MCF 10A (cell line): ENCODE measurements around the gene MNAT1. TPM values are rescaled to one million over a fixed set of nuclear protein-coding genes. Genes with fewer than 3 reads are reported as not detected.

Experiments
- BruUV-seq: library from RNA; stranded (reverse); fragments of 400-500 nt; replicated peaks from 2 replicates; lab custom pipeline; 2021; lab: Mats Ljungman, UMichigan
- CTCF ChIA-PET: fragments of 300-600 bp; sonication (Branson Sonifier 250); formaldehyde crosslinking; extraction: SDS; loops from one replicate; lab custom pipeline; 2021; ENCODE audit warnings: antibody characterized with exemption, inconsistent platforms; lab: Yijun Ruan, JAX
- POLR2A ChIA-PET: fragments of 300-600, 350-650 bp; sonication (Branson Sonifier 250); formaldehyde crosslinking; extraction: SDS; loops from one replicate; lab custom pipeline; 2020; ENCODE audit warnings: antibody characterized with exemption, inconsistent platforms; lab: Yijun Ruan, JAX
- DNase-seq: peaks from one replicate; pipeline ENCODE4 v3.0.0-alpha.2; 2018; ENCODE audit not compliant: unreplicated experiment
- H3K27ac Mint-ChIP-seq: one replicate; pipeline ENCODE4 v1.8.0; 2022; ENCODE audit warnings: mild to moderate bottlenecking, low read depth, mixed read lengths; ENCODE audit not compliant: unreplicated experiment
- H3K27me3 Mint-ChIP-seq: one replicate; pipeline ENCODE4 v1.8.0; 2022; ENCODE audit warnings: mixed read lengths; ENCODE audit not compliant: insufficient read depth, unreplicated experiment
- H3K36me3 Mint-ChIP-seq: one replicate; pipeline ENCODE4 v1.8.0; 2022; ENCODE audit warnings: mild to moderate bottlenecking, moderate library complexity, mixed read lengths; ENCODE audit not compliant: insufficient read depth, unreplicated experiment
- H3K4me1 Mint-ChIP-seq: one replicate; pipeline ENCODE4 v1.8.0; 2022; ENCODE audit warnings: mixed read lengths; ENCODE audit not compliant: insufficient read depth, unreplicated experiment
- H3K4me3 Mint-ChIP-seq: one replicate; pipeline ENCODE4 v1.8.0; 2022; ENCODE audit warnings: mild to moderate bottlenecking, moderate library complexity, mixed read lengths; ENCODE audit not compliant: unreplicated experiment
- H3K9me3 Mint-ChIP-seq: one replicate; pipeline ENCODE4 v1.8.0; 2022; ENCODE audit warnings: mixed read lengths; ENCODE audit not compliant: unreplicated experiment
- intact Hi-C: fragments of 100-400 bp; cut with micrococcal nuclease; formaldehyde crosslinking; loops from 2 replicates; pipeline ENCODE4 v1.14.1; 2022
- total RNA-seq: library from RNA; stranded (reverse); gene quantifications from 2 replicates; pipeline ENCODE4 v1.2.3, GENCODE V29; 2022
- TF ChIP-seq, protein P1 (sequence below): fragments of 200-600 bp; IDR thresholded peaks from one replicate; pipeline ENCODE4 v1.8.0; 2022; ENCODE audit warnings: antibody characterized with exemption, mild to moderate bottlenecking; ENCODE audit not compliant: unreplicated experiment

MNAT1 gene
- total RNA-seq, 1 experiment from 2014 or later, result 57.5 TPM

DNA sequence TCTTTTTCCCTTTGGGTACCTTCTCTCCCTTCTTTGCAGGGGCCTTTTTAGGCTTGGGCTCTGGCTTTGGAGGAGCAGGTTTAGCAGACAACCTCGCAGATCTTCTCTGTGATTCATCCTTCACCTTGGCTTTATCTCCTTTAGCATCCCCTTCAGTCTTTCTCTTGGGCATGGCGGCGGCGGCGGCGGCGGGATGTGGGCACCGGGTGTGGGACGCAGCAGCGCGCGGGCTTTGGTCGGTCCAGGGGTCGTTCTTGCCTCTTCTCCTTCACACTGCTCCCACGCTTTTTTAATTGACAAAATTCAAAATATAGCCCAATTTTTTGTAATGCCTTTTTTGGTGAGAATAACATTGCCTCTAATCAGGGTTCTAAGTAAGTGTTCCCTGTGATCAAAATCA is 237.7 kb downstream of the MNAT1 start:
- intact Hi-C loops, result no loop called here
- H3K27me3 Mint-ChIP-seq, result no peaks in the 10 kb centered on the region
- POLR2A ChIA-PET, result interaction anchor here (0.6 to 0.9 kb wide), 2 partner anchors 9 to 281 kb away, joined by 3 to 4 read pairs; partner anchors contain the start of genes SLC38A6 and TRMT5
- H3K4me1 Mint-ChIP-seq, result no peaks in the 10 kb centered on the region
- CTCF ChIA-PET, result no interaction called here
- H3K4me3 Mint-ChIP-seq, result no peak overlapping the region
- H3K36me3 Mint-ChIP-seq, result peaks cover 44% of the 10 kb centered on the region
- BruUV-seq, result no TSS peak
- no peak for DNase-seq
- TF ChIP-seq, protein P1, sequence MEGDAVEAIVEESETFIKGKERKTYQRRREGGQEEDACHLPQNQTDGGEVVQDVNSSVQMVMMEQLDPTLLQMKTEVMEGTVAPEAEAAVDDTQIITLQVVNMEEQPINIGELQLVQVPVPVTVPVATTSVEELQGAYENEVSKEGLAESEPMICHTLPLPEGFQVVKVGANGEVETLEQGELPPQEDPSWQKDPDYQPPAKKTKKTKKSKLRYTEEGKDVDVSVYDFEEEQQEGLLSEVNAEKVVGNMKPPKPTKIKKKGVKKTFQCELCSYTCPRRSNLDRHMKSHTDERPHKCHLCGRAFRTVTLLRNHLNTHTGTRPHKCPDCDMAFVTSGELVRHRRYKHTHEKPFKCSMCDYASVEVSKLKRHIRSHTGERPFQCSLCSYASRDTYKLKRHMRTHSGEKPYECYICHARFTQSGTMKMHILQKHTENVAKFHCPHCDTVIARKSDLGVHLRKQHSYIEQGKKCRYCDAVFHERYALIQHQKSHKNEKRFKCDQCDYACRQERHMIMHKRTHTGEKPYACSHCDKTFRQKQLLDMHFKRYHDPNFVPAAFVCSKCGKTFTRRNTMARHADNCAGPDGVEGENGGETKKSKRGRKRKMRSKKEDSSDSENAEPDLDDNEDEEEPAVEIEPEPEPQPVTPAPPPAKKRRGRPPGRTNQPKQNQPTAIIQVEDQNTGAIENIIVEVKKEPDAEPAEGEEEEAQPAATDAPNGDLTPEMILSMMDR, result no peak
- no peaks in the 10 kb centered on the region for H3K9me3 Mint-ChIP-seq
- H3K27ac Mint-ChIP-seq, result no peak overlapping the region

DNA sequence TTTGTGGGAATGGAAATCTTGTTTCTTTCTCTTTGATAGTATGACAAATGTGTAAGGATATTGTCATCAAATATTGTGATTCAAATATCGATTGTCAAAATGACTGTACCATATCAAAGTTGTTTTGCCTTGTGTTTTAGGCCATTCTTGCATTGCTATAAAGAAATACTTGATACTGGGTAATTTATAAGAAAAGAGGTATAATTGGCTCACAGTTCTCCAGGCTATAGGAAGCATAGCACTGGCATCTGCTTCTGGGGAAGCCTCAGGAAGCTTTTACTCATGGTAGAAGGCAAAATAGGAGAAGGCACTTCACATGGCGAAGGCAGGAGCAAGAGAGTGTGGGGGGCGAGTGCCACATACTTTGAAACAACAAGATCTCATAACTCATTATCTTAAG is 238.5 kb downstream of the MNAT1 start:
- Mint-ChIP-seq H3K27ac (no peak overlapping the region), H3K27me3 (no peaks in the 10 kb centered on the region), H3K36me3 (peaks cover 49% of the 10 kb centered on the region), H3K4me1 (peaks cover 4% of the 10 kb centered on the region), H3K4me3 (no peak overlapping the region), H3K9me3 (no peaks in the 10 kb centered on the region)
- BruUV-seq, result no TSS peak
- ChIA-PET CTCF (no interaction called here), POLR2A (no interaction called here)
- TF ChIP-seq, protein P1, result no peak
- intact Hi-C loops, result no loop called here
- no peak for DNase-seq

DNA sequence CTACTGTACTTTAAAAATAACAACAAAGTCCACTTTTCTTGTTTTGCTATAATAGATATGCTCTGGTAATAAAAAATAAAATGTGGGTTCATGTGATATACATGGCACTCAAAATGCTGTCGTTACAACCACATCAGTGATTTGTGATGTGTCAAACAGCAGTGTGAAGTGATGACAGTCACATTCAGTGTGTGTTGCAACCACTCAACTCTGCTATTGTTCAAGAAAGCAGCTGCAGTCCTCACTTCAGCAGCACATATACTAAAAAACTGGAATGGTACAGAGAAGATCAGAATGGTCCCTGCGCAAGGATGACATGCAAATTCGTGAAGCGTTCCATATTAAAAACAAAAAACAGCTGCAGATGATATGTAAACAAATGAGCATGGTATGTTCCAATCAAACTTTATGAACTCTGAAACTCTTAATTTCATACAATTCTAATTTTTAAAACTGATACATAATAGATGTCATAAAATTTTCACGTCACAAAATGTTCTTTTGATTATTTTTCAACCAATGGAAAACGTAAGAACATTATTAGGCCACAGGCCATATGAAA is 239.6 kb downstream of the MNAT1 start:
- Mint-ChIP-seq H3K27me3 (no peaks in the 10 kb centered on the region), H3K4me1 (peaks cover 5% of the 10 kb centered on the region), H3K4me3 (no peak overlapping the region), H3K9me3 (no peaks in the 10 kb centered on the region), H3K36me3 (peaks cover 49% of the 10 kb centered on the region), H3K27ac (no peak overlapping the region)
- TF ChIP-seq, protein P1, result no peak
- ChIA-PET CTCF (no interaction called here), POLR2A (no interaction called here)
- intact Hi-C loops, result no loop called here
- no TSS peak for BruUV-seq
- DNase-seq, result no peak

DNA sequence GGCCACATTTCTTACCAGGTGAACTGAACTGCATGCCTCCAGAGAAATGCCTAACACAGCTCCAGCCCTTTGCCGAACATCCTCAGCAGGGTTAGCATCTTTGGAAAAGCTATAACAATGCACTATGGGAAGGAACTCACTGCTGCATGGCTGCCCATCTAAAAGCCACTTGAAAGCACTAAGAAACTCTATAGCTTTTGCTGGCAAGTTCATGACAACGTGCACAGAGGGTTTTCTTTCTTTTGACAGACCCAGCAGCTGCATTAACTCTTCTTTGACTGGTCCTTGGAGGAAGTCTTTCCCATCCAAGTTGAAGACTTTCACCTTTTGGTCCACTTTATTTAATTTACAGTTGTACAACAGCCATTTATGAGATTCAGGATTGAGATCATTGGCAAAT is 241.0 kb downstream of the MNAT1 start:
- BruUV-seq, result no TSS peak
- Mint-ChIP-seq H3K27me3 (no peaks in the 10 kb centered on the region), H3K27ac (no peak overlapping the region), H3K36me3 (peaks cover 49% of the 10 kb centered on the region), H3K4me3 (no peak overlapping the region), H3K4me1 (peaks cover 10% of the 10 kb centered on the region), H3K9me3 (no peaks in the 10 kb centered on the region)
- DNase-seq, result no peak
- CTCF ChIA-PET, result no interaction called here
- TF ChIP-seq, protein P1, result no peak
- intact Hi-C loops, result no loop called here
- POLR2A ChIA-PET, result no interaction called here
